Upper lobe of right lung (tissue), 1 donor: ENCODE measurements around the gene PCGF1. TPM values are rescaled to one million over a fixed set of nuclear protein-coding genes. Genes with fewer than 3 reads are reported as not detected.
A peak's percentile ranks its signal among the peaks of the same experiment; 100 is the strongest.

Source experiments
- ATAC-seq: fragments of 200-7000 bp; cut with Tn5 transposase; one replicate; pipeline ENCODE4 v1.9.1; 2020; ENCODE audit warnings: mild to moderate bottlenecking, moderate library complexity
- DNase-seq: peaks from one replicate; pipeline ENCODE4 v3.0.0-alpha.2; 2020
- H3K27ac ChIP-seq: fragments of 200-600 bp; one replicate; pipeline ENCODE4 v1.8.0; 2022
- H3K27me3 ChIP-seq: fragments of 200-600 bp; one replicate; pipeline ENCODE4 v1.8.0; 2022; ENCODE audit warnings: mild to moderate bottlenecking
- H3K36me3 ChIP-seq: fragments of 200-600 bp; one replicate; pipeline ENCODE4 v1.8.0; 2022
- H3K4me1 ChIP-seq: fragments of 200-600 bp; one replicate; pipeline ENCODE4 v1.8.0; 2022
- H3K4me3 ChIP-seq: fragments of 200-600 bp; one replicate; pipeline ENCODE4 v1.8.0; 2022; ENCODE audit warnings: mild to moderate bottlenecking
- H3K9me3 ChIP-seq: fragments of 200-600 bp; one replicate; pipeline ENCODE4 v1.8.0; 2022
- intact Hi-C: fragments of 100-400 bp; cut with DNase I; formaldehyde crosslinking; loops from one replicate; pipeline ENCODE4 v1.11.0; 2022
- total RNA-seq: library from RNA; stranded (reverse); fragmentation: NEBNext Ultra II Directional; extraction: Animal tissue kit (Norgen Biotek cat#: 25700); gene quantifications from one replicate; pipeline ENCODE4 v1.2.1, GENCODE V29; 2021
- TF ChIP-seq, protein P1 (sequence below): fragments of 200-600 bp; IDR thresholded peaks from one replicate; pipeline ENCODE4 v1.8.0; 2022; ENCODE audit warnings: antibody characterized with exemption
- donor health status: DM: no; HTN: yes; CAD: no; lungs with severe emphysema.

The PCGF1 gene
- total RNA-seq, 1 donor from 2014 or later, result 30.1 TPM

DNA sequence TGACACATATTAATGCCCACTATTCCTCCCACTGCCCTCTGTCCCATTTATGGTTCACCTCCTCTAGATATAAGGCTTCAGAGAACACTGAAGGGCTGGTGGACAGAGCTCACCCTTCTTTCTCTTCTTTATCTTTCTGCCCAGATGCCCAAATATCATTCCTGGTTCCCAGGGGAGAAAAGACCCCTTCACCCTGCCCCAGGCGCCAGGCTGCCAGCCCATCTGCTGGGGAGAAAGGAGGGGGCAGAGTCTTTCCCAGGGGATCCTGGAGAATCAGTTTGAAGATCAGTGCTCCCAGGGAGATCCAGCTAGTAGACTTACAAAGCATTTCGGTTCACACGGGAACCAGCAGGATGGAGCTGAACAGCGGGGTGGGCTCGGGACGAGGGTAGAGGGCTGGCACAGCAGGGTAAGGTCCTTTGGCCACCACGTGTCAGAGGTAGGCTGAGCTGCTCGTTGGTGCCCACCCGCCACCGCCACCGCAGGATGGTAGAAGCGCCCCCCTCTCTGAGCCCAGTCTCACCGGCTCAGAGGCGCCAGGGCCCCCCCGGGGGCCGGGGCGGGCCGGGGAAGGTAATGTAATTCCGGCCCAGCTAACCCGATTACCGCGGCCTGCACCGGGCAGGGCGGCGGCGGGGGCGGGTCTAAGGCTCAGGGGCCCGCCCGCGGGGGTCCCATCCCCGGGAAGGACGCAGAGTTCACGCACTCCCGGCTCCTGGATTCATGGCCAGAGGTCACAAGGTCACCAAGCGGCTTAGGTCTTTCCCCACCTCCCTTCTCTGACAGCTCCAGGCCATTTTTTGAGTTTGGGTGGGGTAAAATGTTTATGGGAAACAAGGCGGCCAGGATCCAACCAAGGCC is 5.5 kb upstream of the PCGF1 start:
- DNase-seq (no peak), ATAC-seq (no peak)

DNA sequence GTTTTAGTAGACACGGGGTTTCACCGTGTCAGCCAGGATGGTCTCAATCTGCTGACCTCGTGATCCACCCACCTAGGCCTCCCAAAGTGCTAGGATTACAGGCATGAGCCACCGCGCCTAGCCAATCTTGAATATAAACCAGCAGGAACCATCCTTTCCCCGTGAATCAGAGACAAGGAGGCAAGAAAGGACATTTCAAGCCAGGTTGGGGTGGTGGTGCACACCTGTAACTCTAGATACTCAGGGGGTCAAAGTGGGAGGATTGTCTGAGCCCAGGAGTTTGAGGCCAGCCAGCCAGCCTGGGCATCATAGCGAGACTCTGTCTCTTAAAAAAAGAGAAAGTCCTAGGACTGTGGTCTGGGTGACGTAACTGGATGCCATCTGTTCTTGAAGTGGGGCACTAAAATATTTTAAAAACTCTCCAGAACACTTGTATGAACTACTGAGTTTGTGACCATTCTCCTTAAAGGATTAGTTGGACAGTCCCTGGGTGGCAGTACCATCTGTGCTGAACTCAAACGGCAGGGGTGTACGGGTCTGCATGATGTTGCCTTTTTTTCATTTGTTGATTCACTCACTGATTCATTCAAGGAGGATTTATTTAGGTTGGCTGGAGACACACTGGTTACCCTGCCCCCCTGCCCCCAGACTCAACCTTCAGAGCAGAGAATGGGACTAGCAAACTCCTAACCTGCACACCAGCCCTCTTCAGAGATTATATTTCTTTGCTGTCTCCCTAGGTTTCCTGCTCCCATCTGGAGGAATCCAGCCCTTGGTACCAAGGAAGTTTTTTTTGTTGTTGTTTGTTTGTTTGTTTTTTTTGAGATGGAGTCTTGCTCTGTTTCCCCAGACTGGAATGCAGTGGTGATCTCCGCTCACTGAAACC is 3.9 kb upstream of the PCGF1 start:
- no peak for DNase-seq
- intact Hi-C loops, result no loop called here
- peaks cover 60% of the 10 kb centered on the region for H3K27me3 ChIP-seq

More for the DNA sequence above, 5.5 kb upstream of the PCGF1 start:
- Histone ChIP-seq H3K36me3 (no peaks in the 10 kb centered on the region), H3K27ac (no peak overlapping the region), H3K4me1 (peaks cover 17% of the 10 kb centered on the region), H3K9me3 (no peaks in the 10 kb centered on the region), H3K27me3 (peaks cover 76% of the 10 kb centered on the region), H3K4me3 (no peak overlapping the region)
- TF ChIP-seq, protein P1, sequence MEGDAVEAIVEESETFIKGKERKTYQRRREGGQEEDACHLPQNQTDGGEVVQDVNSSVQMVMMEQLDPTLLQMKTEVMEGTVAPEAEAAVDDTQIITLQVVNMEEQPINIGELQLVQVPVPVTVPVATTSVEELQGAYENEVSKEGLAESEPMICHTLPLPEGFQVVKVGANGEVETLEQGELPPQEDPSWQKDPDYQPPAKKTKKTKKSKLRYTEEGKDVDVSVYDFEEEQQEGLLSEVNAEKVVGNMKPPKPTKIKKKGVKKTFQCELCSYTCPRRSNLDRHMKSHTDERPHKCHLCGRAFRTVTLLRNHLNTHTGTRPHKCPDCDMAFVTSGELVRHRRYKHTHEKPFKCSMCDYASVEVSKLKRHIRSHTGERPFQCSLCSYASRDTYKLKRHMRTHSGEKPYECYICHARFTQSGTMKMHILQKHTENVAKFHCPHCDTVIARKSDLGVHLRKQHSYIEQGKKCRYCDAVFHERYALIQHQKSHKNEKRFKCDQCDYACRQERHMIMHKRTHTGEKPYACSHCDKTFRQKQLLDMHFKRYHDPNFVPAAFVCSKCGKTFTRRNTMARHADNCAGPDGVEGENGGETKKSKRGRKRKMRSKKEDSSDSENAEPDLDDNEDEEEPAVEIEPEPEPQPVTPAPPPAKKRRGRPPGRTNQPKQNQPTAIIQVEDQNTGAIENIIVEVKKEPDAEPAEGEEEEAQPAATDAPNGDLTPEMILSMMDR, result no peak
- intact Hi-C loops, result no loop called here

DNA sequence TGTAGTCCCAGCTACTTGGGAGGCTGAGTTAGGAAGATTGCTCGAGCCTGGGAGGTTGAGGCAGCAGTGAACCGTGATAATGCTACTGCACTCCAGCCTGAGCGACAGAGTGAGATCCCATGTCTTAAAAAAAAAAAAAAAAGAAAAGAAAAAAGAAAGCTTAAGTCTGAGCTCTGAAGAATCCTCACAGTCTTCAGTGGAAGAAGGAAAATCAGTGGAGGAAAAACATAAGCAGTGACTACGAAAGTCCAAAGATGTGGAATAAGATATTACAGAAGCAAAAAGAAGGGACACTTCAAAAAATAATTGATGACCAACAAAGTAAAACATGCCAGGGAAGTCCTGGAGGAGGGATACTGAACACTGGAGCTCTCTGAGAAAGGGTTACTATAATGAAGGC is 2.8 kb upstream of the PCGF1 start:
- no peak overlapping the region for H3K4me3 ChIP-seq
- ATAC-seq, result no peak
- TF ChIP-seq, protein P1, result no peak
- DNase-seq, result no peak
- peaks cover 9% of the 10 kb centered on the region for H3K36me3 ChIP-seq
- H3K4me1 ChIP-seq, result peaks cover 22% of the 10 kb centered on the region
- no peaks in the 10 kb centered on the region for H3K9me3 ChIP-seq
- no peak overlapping the region for H3K27ac ChIP-seq
- H3K27me3 ChIP-seq, result peaks cover 49% of the 10 kb centered on the region
- intact Hi-C loops, result no loop called here

More for the DNA sequence above, 3.9 kb upstream of the PCGF1 start:
- TF ChIP-seq, protein P1, result no peak
- ATAC-seq, result no peak
- Histone ChIP-seq H3K4me1 (peaks cover 22% of the 10 kb centered on the region), H3K36me3 (no peaks in the 10 kb centered on the region), H3K4me3 (no peak overlapping the region), H3K9me3 (no peaks in the 10 kb centered on the region), H3K27ac (no peak overlapping the region)

DNA sequence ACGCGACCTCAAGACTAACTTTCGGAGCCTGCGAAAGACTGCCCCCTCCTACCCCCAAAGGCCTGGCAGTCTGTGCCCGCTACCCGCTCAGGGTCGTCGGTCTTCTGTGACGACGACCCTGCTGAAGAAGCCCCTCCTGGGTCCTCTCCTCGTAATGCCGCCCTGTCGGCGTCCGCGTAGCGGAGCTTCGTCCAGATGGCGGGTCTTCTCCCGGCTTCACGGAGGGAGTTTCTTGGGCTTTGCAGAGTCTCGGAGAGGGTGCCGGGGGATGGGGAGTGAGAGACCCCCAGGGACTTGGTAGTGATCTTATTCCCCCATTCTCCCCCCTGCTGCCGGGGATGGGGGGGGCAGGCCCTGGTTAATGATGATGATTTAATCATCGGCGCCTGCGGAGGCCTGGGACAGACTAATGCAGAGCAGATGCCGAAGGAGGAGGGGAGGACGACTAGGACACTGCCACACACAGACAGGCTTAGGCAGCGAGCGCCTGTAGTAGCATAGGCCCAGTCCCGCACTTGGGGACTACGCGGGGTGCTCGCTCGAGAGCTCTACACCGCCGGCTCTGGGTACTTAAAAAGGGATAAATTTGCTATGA is 528 bp upstream of the PCGF1 start:
- ATAC-seq, result peak; percentile 1
- H3K27ac ChIP-seq, result peak overlapping the region; percentile 99
- TF ChIP-seq, protein P1, result no peak
- H3K9me3 ChIP-seq, result no peaks in the 10 kb centered on the region
- H3K4me1 ChIP-seq, result peaks cover 32% of the 10 kb centered on the region
- H3K36me3 ChIP-seq, result peaks cover 14% of the 10 kb centered on the region
- DNase-seq, result peak; percentile 69
- intact Hi-C loops, result no loop called here
- H3K4me3 ChIP-seq, result peak overlapping the region; percentile 84
- peaks cover 27% of the 10 kb centered on the region for H3K27me3 ChIP-seq

DNA sequence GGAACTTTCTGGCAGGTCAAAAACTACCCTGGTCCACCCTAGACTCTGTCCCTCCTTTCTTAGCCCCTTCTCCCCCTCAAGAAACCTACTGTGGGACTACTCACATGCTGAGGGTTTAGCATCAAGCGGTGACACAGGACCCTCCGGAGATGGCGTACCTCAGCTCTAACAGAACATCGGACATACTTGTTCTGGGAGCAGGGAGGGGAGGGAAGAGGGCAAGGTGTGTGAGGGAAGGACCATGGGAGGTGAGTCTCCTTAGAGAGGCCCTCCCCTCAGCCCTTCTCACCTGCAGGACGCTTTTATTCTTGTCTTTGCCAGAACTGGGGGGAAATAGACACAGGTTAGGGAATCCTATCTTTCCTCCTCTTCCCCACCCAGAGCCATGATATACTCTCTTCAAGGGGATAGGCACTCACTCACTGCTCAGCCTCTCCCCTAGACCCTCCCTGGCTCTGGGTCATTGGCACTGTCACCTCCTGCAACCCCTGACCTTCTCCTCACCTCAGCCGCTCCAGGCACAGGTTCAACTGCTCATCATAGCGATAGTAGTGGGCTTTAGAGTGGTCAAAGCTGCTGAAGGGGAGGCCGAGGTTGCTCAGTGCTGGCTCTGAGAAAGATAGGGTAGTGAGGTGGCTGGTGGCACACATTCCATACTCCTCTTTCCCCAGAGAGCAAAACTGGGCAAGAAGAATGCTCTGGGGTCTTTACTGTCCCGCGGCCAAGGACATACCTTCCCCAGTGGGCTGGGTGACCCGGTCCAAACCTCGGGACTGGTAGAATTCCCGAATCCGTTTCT is 1.8 kb downstream of the PCGF1 start:
- H3K27me3 ChIP-seq, result peaks cover 8% of the 10 kb centered on the region
- H3K4me3 ChIP-seq, result peak overlapping the region; percentile 84
- no peaks in the 10 kb centered on the region for H3K9me3 ChIP-seq
- ATAC-seq, result no peak
- no peak for DNase-seq
- H3K4me1 ChIP-seq, result peaks cover 39% of the 10 kb centered on the region
- H3K27ac ChIP-seq, result peak overlapping the region; percentile 11
- intact Hi-C loops, result no loop called here
- TF ChIP-seq, protein P1, result no peak
- H3K36me3 ChIP-seq, result peaks cover 14% of the 10 kb centered on the region
